Measurements from ENCODE around the gene ZDHHC16.
A peak's percentile ranks its signal among the peaks of the same experiment; 100 is the strongest.

ZDHHC16 gene

DNA sequence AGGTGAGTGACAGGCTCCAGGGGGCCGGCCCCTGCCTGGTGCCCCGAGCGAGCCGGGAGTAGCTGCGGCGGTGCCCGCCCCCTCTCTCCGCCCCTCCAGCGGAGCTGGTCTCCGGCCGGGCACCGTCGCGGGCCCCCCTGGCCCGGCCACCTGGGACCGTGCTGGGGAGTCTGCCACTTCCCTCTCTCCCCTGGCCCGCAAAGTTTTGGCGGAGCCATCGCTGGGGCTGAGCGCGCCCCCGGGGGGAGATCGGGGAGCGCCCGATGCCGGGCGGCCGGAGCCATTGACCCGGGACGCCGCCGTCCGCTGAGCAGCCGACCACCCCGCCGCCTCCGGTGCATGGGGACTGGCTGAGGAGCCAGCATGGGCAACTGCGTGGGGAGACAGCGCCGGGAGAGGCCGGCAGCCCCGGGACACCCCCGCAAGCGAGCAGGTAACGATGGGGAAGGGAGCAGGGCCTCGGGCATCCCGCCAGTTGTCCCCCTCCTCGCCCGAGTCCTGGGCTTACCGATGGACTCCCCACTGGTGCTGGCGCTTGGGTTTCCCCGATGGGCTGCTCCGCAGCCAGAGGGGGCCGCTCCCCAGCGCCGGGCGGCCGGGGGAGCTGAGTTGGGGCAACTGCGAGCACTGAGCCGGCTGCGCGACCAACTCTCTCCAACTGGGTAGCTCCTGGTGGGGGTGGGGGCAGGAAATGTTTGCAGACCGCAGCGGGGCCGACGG, 53.0 kb downstream of the ZDHHC16 start, which contains the start of gene UBTD1:
TSS of gene UBTD1 (plus strand) at position 84 of the 720 bp plus-strand sequence. CDS start at position 364, 280 bp downstream.
- TF ChIP-seq CTCF (IDR thresholded peaks at IDR 0.05) = no peak
- no peak for TF ChIP-seq ZFX (IDR thresholded peaks at IDR 0.05; ENCODE audit: borderline replicate concordance)

GRCh38 chr10:97499561-97500296, 53.8 kb downstream of the ZDHHC16 start:
- H3K27ac ChIP-seq = no peak overlapping the region
- no peak for TF ChIP-seq CTCF (IDR thresholded peaks at IDR 0.05)

More for the DNA sequence above, 53.0 kb downstream of the ZDHHC16 start, which contains the start of gene UBTD1:
- peak within 1 kb of the TSS; percentile 91 for H3K27ac ChIP-seq

DNA sequence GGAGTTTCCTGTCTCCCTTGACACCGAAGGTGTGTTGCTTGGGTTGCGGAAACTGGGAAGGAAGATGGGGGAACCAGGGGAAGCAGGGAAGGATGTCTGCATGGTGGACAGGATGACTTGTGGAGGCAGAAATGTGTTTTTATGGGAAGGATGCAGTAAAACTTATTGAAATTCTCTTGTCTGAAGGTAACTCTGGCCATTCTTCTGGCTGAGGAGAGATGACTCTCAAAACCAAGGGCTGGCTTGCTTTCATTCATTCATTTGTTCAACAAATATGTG, 54.3 kb downstream of the ZDHHC16 start:
- TF ChIP-seq CTCF (IDR thresholded peaks at IDR 0.05) (no peak), ZFX (IDR thresholded peaks at IDR 0.05; ENCODE audit: borderline replicate concordance) (no peak)
- no peak overlapping the region for H3K27ac ChIP-seq

DNA sequence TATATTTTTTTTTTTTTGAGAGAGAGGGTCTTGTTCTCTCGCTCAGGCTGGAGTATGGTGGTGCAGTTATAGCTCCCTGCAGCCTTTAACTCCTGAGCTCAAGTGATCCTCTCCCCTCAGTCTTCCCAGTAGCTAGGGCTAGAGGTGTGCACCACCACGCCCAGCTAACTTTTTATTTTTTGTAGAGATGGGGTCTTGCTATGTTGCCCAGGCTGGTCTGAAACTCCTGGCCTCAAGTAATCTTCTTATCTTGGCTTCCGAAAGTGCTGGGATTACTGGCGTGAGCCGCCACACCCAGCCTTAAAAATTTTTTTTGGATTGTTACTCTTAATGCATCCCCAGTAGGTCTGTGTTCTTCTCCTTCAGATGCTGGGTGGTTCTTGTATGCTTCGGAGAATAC, 56.9 kb downstream of the ZDHHC16 start:
- TF ChIP-seq ZFX (IDR thresholded peaks at IDR 0.05; ENCODE audit: borderline replicate concordance) (no peak), CTCF (IDR thresholded peaks at IDR 0.05) (no peak)
- H3K27ac ChIP-seq = no peak overlapping the region

DNA sequence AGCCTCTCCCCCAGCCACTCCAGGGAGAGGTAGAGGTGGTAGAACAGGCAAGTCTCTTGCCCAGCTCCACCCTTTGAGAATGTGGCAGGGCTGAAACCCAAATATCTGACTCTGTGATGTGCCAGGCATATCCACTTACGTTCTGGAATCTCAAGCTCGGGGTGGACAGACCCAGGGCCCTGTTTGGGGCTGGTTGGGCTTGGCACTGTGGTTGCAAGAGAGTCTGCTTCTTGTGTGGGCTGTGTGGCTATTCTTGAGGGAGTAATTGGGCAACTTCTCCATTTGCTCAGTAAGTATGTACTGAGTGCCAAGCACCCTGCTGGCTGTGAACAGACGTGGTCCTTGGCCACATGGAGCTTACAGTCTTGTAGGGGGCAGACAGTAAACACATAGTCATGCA, 57.4 kb downstream of the ZDHHC16 start:
- no peak for TF ChIP-seq CTCF (IDR thresholded peaks at IDR 0.05)
- no peak for TF ChIP-seq ZFX (IDR thresholded peaks at IDR 0.05; ENCODE audit: borderline replicate concordance)
- no peak overlapping the region for H3K27ac ChIP-seq

GRCh38 chr10:97505152-97505551, 59.2 kb downstream of the ZDHHC16 start:
- H3K27ac ChIP-seq = no peak overlapping the region
- TF ChIP-seq CTCF (IDR thresholded peaks at IDR 0.05) (no peak), ZFX (IDR thresholded peaks at IDR 0.05; ENCODE audit: borderline replicate concordance) (no peak)
